CD4-positive, alpha-beta T cell (primary cell): ENCODE data around the gene WDR54. TPM values are rescaled to one million over a fixed set of nuclear protein-coding genes. Genes with fewer than 3 reads are reported as not detected.
A peak's percentile ranks its signal among the peaks of the same experiment; 100 is the strongest.
"Not testable (repeated sequence)": the region's sequence is repeated elsewhere in the genome, so short reads cannot be mapped to it uniquely, and the experiment has no call there.

Experiments
- ATAC-seq: fragments of 200-7000 bp; cut with Tn5 transposase; one replicate; pipeline ENCODE4 v1.10.0; 2022; ENCODE audit warnings: mild to moderate bottlenecking; ENCODE audit not compliant: poor library complexity
- CTCF ChIA-PET: fragments of 350-600 bp; sonication (Branson Sonifier 250); formaldehyde crosslinking; loops from one replicate; lab custom pipeline; 2021; ENCODE audit warnings: antibody characterized with exemption, inconsistent platforms; lab: Charles Lee
- POLR2A ChIA-PET: fragments of 350-600 bp; sonication (Branson Sonifier 250); formaldehyde crosslinking; loops from one replicate; lab custom pipeline; 2021; ENCODE audit warnings: antibody characterized with exemption, inconsistent platforms; lab: Charles Lee
- DNase-seq, 14 experiments: peaks; one replicate each; pipeline ENCODE4 v3.0.0-alpha.2; 2013 to 2020; ENCODE audit warnings: mixed read lengths in 2 of 14
- H3K27ac ChIP-seq, 2 donors: one replicate each; pipeline versions ENCODE4 v1.5.1 to v1.7.0; 2013; ENCODE audit warnings: low read length in 2 of 2, low read depth in 1 of 2, mild to moderate bottlenecking in 1 of 2
- H3K27me3 ChIP-seq, 2 experiments: 1 replicate in 1 of 2; 2 replicates in 1 of 2; pipeline versions ENCODE4 v1.6.1 to v1.7.0; 2013; ENCODE audit warnings: low read length in 2 of 2, control low read depth in 1 of 2, mild to moderate bottlenecking in 1 of 2, moderate library complexity in 1 of 2; ENCODE audit not compliant: insufficient read depth in 2 of 2, control insufficient read depth in 1 of 2
- H3K36me3 ChIP-seq: one replicate; pipeline ENCODE4 v1.6.1; 2013; ENCODE audit warnings: low read length, control low read depth; ENCODE audit not compliant: insufficient read depth
- H3K4me1 ChIP-seq: one replicate; pipeline ENCODE4 v1.6.1; 2013; ENCODE audit warnings: low read length, control low read depth; ENCODE audit not compliant: insufficient read depth
- H3K4me3 ChIP-seq: one replicate; pipeline ENCODE4 v1.5.1; 2013; ENCODE audit warnings: mild to moderate bottlenecking, low read length, moderate library complexity
- H3K9me3 ChIP-seq, 2 experiments: 1 replicate in 1 of 2; 2 replicates in 1 of 2; pipeline versions ENCODE4 v1.6.1 to v1.7.0; 2013; ENCODE audit warnings: low read length in 2 of 2, mild to moderate bottlenecking in 2 of 2, control low read depth in 1 of 2, moderate library complexity in 1 of 2; ENCODE audit not compliant: control insufficient read depth in 1 of 2, insufficient read depth in 1 of 2
- H3K27ac Mint-ChIP-seq: one replicate; pipeline ENCODE4 v1.8.0; 2020; ENCODE audit warnings: mixed read lengths
- H3K27me3 Mint-ChIP-seq: one replicate; pipeline ENCODE4 v1.8.0; 2021; ENCODE audit warnings: mixed read lengths
- H3K36me3 Mint-ChIP-seq: one replicate; pipeline ENCODE4 v1.8.0; 2021; ENCODE audit warnings: low read depth, mixed read lengths
- H3K4me1 Mint-ChIP-seq: one replicate; pipeline ENCODE4 v1.8.0; 2021; ENCODE audit warnings: low read depth, mixed read lengths
- H3K4me3 Mint-ChIP-seq: one replicate; pipeline ENCODE4 v1.8.0; 2020; ENCODE audit warnings: mild to moderate bottlenecking, mixed read lengths
- H3K9me3 Mint-ChIP-seq: one replicate; pipeline ENCODE4 v1.8.0; 2020; ENCODE audit warnings: mixed read lengths
- intact Hi-C, 2 experiments: fragments of 100-400 bp; cut with DNase I in 1 of 2; cut with micrococcal nuclease in 1 of 2; formaldehyde crosslinking; loops; one replicate each; pipeline versions ENCODE4 v1.15.1 to v1.9.0; 2023 to 2025; cut with DNase I, micrococcal nuclease
- total RNA-seq, 174 experiments: library from RNA in 2 of 174; stranded (reverse) in 2 of 174; gene quantifications; one replicate each; pipeline ENCODE4 v1.2.3 and lab custom pipeline; 2021 to 2026
- TF ChIP-seq, protein P1 (sequence below): fragments of 200-600 bp; IDR thresholded peaks from one replicate; pipeline ENCODE4 v1.8.0; 2022; ENCODE audit warnings: antibody characterized with exemption, mild to moderate bottlenecking

Gene WDR54
- total RNA-seq, 2 experiments from 2014 or later: 21.7 to 25.1 TPM

GRCh38 chr2:74460187-74460586 lies 38.7 kb downstream of the WDR54 start:
- Histone ChIP-seq H3K4me1 (peaks cover 47% of the 10 kb centered on the region), H3K36me3 (peaks cover 25% of the 10 kb centered on the region)
- H3K27me3 ChIP-seq, H3K9me3 Mint-ChIP-seq, CTCF ChIA-PET, DNase-seq, H3K9me3 ChIP-seq, ATAC-seq, H3K27ac ChIP-seq, H3K4me3 ChIP-seq, intact Hi-C loops, H3K27me3 Mint-ChIP-seq: not testable (repeated sequence)
- POLR2A ChIA-PET: interaction anchor here (0.6 to 6.5 kb wide), 2 partner anchors 10 to 72 kb away, joined by 3 to 225 read pairs; partner anchors contain the start of gene MRPL53
- H3K36me3 Mint-ChIP-seq: peaks cover 35% of the 10 kb centered on the region
- peak overlapping the region; percentile 30 for H3K4me3 Mint-ChIP-seq
- peak overlapping the region; percentile 98 for H3K27ac Mint-ChIP-seq
- H3K4me1 Mint-ChIP-seq: peaks cover 60% of the 10 kb centered on the region

DNA sequence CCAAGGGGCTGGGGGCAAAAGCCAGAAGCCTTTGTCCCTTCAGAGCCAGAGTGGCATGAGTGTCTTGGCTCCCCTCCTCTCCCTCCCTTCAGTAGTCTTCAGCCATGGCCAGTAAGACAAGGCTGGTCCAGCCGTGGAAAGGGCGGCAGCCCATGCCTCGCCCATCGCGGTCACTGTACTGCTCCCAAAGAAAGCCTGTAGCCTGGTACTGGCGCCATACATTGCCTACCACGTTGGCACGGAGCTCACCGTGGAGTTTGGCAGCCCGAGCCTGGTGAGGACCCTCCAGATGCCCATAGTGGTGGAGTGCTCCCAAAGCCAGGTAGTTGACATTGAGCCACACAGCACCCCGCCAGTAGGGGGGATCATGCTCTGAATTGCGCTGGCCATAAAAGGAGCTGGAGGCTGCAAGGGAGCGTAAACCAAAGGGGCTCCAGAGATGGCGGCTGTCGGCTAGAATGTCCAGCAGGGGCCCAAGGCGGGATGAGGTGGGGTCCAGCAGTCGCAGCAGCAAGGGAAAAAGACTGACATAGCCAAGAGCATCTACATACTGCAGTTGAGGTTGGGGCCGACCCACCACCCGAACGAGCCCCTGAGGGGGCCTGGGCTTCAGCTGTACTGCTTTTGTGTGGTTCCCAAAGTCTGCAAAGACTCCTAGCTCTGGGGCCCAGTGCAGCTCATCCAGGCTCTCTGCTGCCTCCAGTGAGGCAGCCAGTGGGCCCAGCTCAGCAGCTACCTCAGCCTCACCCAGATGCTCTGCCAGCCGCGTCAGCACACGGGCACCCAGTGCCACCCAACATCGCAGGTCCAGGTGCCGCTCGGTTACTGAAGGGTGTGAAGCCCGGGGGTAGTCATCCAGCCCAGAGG lies 39.9 kb downstream of the WDR54 start:
- intact Hi-C loops: no loop called here
- Histone ChIP-seq H3K36me3 (peaks cover 25% of the 10 kb centered on the region), H3K4me1 (peaks cover 43% of the 10 kb centered on the region), H3K4me3 (no peak overlapping the region), H3K27ac (no peak overlapping the region), H3K27me3 (no peaks in the 10 kb centered on the region), H3K9me3 (no peaks in the 10 kb centered on the region)
- Mint-ChIP-seq H3K27ac (no peak overlapping the region), H3K27me3 (no peaks in the 10 kb centered on the region), H3K36me3 (peaks cover 37% of the 10 kb centered on the region), H3K4me1 (peaks cover 58% of the 10 kb centered on the region), H3K9me3 (no peaks in the 10 kb centered on the region), H3K4me3 (peak overlapping the region; percentile 62)
- no peak for ATAC-seq
- ChIA-PET CTCF (interaction anchor here (0.5 kb wide), 1 partner anchor 703 kb away, joined by 3 read pairs; no protein-coding TSS in a partner anchor), POLR2A (interaction anchor here (1.2 to 1.3 kb wide), 2 partner anchors 11 to 21 kb away, joined by 3 to 8 read pairs; partner anchors contain the start of genes CCDC142, MRPL53 and TTC31)
- TF ChIP-seq, protein P1, sequence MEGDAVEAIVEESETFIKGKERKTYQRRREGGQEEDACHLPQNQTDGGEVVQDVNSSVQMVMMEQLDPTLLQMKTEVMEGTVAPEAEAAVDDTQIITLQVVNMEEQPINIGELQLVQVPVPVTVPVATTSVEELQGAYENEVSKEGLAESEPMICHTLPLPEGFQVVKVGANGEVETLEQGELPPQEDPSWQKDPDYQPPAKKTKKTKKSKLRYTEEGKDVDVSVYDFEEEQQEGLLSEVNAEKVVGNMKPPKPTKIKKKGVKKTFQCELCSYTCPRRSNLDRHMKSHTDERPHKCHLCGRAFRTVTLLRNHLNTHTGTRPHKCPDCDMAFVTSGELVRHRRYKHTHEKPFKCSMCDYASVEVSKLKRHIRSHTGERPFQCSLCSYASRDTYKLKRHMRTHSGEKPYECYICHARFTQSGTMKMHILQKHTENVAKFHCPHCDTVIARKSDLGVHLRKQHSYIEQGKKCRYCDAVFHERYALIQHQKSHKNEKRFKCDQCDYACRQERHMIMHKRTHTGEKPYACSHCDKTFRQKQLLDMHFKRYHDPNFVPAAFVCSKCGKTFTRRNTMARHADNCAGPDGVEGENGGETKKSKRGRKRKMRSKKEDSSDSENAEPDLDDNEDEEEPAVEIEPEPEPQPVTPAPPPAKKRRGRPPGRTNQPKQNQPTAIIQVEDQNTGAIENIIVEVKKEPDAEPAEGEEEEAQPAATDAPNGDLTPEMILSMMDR: no peak
- peak in 1 of 14 experiments; percentile 34 for DNase-seq

- peaks cover 25% of the 10 kb centered on the region for H3K36me3 ChIP-seq
- ChIA-PET CTCF (interaction anchor here (0.5 kb wide), 1 partner anchor 704 kb away, joined by 3 read pairs; no protein-coding TSS in a partner anchor), POLR2A (interaction anchor here (0.9 to 1.3 kb wide), 4 partner anchors 10 to 20 kb away, joined by 3 to 8 read pairs (median 3); partner anchors contain the start of genes CCDC142, MRPL53 and TTC31)
- H3K9me3 Mint-ChIP-seq: no peaks in the 10 kb centered on the region
- no peaks in the 10 kb centered on the region for H3K27me3 ChIP-seq
- peaks cover 35% of the 10 kb centered on the region for H3K4me1 ChIP-seq
- peaks cover 29% of the 10 kb centered on the region for H3K36me3 Mint-ChIP-seq
- ATAC-seq (no peak), DNase-seq (no peak)
- no peaks in the 10 kb centered on the region for H3K27me3 Mint-ChIP-seq
- H3K27ac ChIP-seq: no peak overlapping the region
- peak overlapping the region; percentile 82 for H3K4me3 Mint-ChIP-seq
- TF ChIP-seq, protein P1: no peak
- intact Hi-C loops: no loop called here
- peaks cover 50% of the 10 kb centered on the region for H3K4me1 Mint-ChIP-seq
- H3K4me3 ChIP-seq: no peak overlapping the region
- no peak overlapping the region for H3K27ac Mint-ChIP-seq
- no peaks in the 10 kb centered on the region for H3K9me3 ChIP-seq
These were observed 40.7 kb downstream of the WDR54 start for GRCh38 chr2:74462054-74462785.
